HEK293 (cell line): ENCODE results near the gene EMB.

Source experiments
- CTCF ChIA-PET: fragments of 350-600 bp; formaldehyde crosslinking; extraction: SDS; loops from one replicate; lab custom pipeline; 2021; ENCODE audit warnings: antibody characterized with exemption; lab: Yijun Ruan, JAX
- POLR2A ChIA-PET: fragments of 300-600 bp; formaldehyde crosslinking; extraction: SDS; loops from one replicate; lab custom pipeline; 2020; ENCODE audit warnings: antibody characterized with exemption, inconsistent platforms; lab: Yijun Ruan, JAX
- H3K27ac ChIP-seq: fragments of 200-500 bp; sonication (Bioruptor generic); 2 replicates; pipeline ENCODE4 v1.5.1; 2014; ENCODE audit warnings: low read depth, low read length, control low read depth, inconsistent platforms; ENCODE audit errors: extremely low read depth
- H3K36me3 ChIP-seq, 2 experiments: fragments of 200-500 bp in 1 of 2; sonication (Bioruptor generic) in 1 of 2; 1 replicate in 1 of 2; 2 replicates in 1 of 2; pipeline ENCODE4 v1.5.1; 2014 to 2017; ENCODE audit warnings: inconsistent platforms in 2 of 2, low read length in 2 of 2; ENCODE audit not compliant: control insufficient read depth in 2 of 2, insufficient read depth in 1 of 2
- H3K4me1 ChIP-seq: fragments of 200-500 bp; sonication (Bioruptor generic); 2 replicates; pipeline ENCODE4 v1.5.1; 2014; ENCODE audit warnings: mild to moderate bottlenecking, low read length, inconsistent platforms; ENCODE audit not compliant: control insufficient read depth, insufficient read depth
- H3K4me3 ChIP-seq: 2 replicates; pipeline ENCODE4 v1.5.1; 2011; ENCODE audit warnings: low read depth, mild to moderate bottlenecking, control low read depth, low read length, moderate library complexity
- H3K9me3 ChIP-seq: fragments of 200-500 bp; sonication (Bioruptor generic); 2 replicates; pipeline ENCODE4 v1.5.1; 2014; ENCODE audit warnings: low read depth, low read length, inconsistent platforms; ENCODE audit not compliant: control insufficient read depth, insufficient read depth
- GLIS1 ChIP-seq: fragments of 450-650 bp; formaldehyde crosslinking; IDR thresholded peaks from 2 replicates; pipeline ENCODE4 v1.5.1; 2016; ENCODE audit warnings: missing biosample characterization, missing genetic modification characterization
- HIC1 ChIP-seq: fragments of 450-650 bp; formaldehyde crosslinking; IDR thresholded peaks from 2 replicates; pipeline ENCODE4 v1.5.1; 2016; ENCODE audit warnings: missing biosample characterization, missing genetic modification characterization
- KLF16 ChIP-seq: fragments of 450-650 bp; formaldehyde crosslinking; IDR thresholded peaks from 2 replicates; pipeline ENCODE4 v1.5.1; 2017; ENCODE audit warnings: missing biosample characterization, missing genetic modification characterization
- SP3 ChIP-seq: fragments of 450-650 bp; formaldehyde crosslinking; IDR thresholded peaks from 2 replicates; pipeline ENCODE4 v1.5.1; 2016; ENCODE audit warnings: missing biosample characterization, missing genetic modification characterization
- ZNF174 ChIP-seq: fragments of 450-650 bp; formaldehyde crosslinking; IDR thresholded peaks from 2 replicates; pipeline ENCODE4 v1.5.0; 2017; ENCODE audit warnings: missing biosample characterization, mild to moderate bottlenecking, missing genetic modification characterization
- ZNF175 ChIP-seq: fragments of 450-650 bp; formaldehyde crosslinking; IDR thresholded peaks from 2 replicates; pipeline ENCODE4 v1.5.1; 2016; ENCODE audit warnings: missing biosample characterization, missing genetic modification characterization
- ZNF18 ChIP-seq: fragments of 450-650 bp; formaldehyde crosslinking; IDR thresholded peaks from 2 replicates; pipeline ENCODE4 v1.5.1; 2016; ENCODE audit warnings: missing biosample characterization, missing genetic modification characterization
- ZNF302 ChIP-seq: fragments of 450-650 bp; formaldehyde crosslinking; IDR thresholded peaks from 2 replicates; pipeline ENCODE4 v1.5.1; 2016; ENCODE audit warnings: missing biosample characterization, missing genetic modification characterization, low read depth
- ZNF510 ChIP-seq: fragments of 450-650 bp; formaldehyde crosslinking; IDR thresholded peaks from 2 replicates; pipeline ENCODE4 v1.5.1; 2018; ENCODE audit warnings: mild to moderate bottlenecking, missing genetic modification characterization, missing biosample characterization; ENCODE audit not compliant: insufficient replicate concordance
- ZNF514 ChIP-seq: fragments of 450-650 bp; formaldehyde crosslinking; IDR thresholded peaks from 2 replicates; pipeline ENCODE4 v1.5.1; 2016; ENCODE audit warnings: missing biosample characterization, missing genetic modification characterization
- ZNF530 ChIP-seq: fragments of 450-650 bp; formaldehyde crosslinking; IDR thresholded peaks from 2 replicates; pipeline ENCODE4 v1.5.1; 2016; ENCODE audit warnings: low read depth, missing biosample characterization, missing genetic modification characterization
- ZNF558 ChIP-seq: fragments of 450-650 bp; formaldehyde crosslinking; IDR thresholded peaks from 2 replicates; pipeline ENCODE4 v1.5.1; 2016; ENCODE audit warnings: missing biosample characterization, missing genetic modification characterization
- ZNF560 ChIP-seq: fragments of 450-650 bp; formaldehyde crosslinking; IDR thresholded peaks from 2 replicates; pipeline ENCODE4 v1.5.1; 2017; ENCODE audit warnings: missing biosample characterization, missing genetic modification characterization, borderline replicate concordance
- ZNF600 ChIP-seq: fragments of 450-650 bp; formaldehyde crosslinking; IDR thresholded peaks from 2 replicates; pipeline ENCODE4 v1.5.1; 2016; ENCODE audit warnings: missing biosample characterization, missing genetic modification characterization
- ZNF645 ChIP-seq: fragments of 450-650 bp; formaldehyde crosslinking; IDR thresholded peaks from 2 replicates; pipeline ENCODE4; 2016; ENCODE audit warnings: missing biosample characterization, missing genetic modification characterization
- ZNF677 ChIP-seq: fragments of 450-650 bp; IDR thresholded peaks from 2 replicates; pipeline ENCODE4 v1.5.0; 2018; ENCODE audit warnings: missing biosample characterization, mild to moderate bottlenecking, missing genetic modification characterization, moderate library complexity
- ZNF76 ChIP-seq: fragments of 450-650 bp; formaldehyde crosslinking; IDR thresholded peaks from 2 replicates; pipeline ENCODE4; 2016; ENCODE audit warnings: low read depth, missing biosample characterization, missing genetic modification characterization, borderline replicate concordance
- TF ChIP-seq, protein P1 (sequence below): fragments of 450-650 bp; formaldehyde crosslinking; IDR thresholded peaks from 2 replicates; pipeline ENCODE4 v1.5.1; 2016; ENCODE audit warnings: missing biosample characterization, missing genetic modification characterization

The EMB gene

DNA sequence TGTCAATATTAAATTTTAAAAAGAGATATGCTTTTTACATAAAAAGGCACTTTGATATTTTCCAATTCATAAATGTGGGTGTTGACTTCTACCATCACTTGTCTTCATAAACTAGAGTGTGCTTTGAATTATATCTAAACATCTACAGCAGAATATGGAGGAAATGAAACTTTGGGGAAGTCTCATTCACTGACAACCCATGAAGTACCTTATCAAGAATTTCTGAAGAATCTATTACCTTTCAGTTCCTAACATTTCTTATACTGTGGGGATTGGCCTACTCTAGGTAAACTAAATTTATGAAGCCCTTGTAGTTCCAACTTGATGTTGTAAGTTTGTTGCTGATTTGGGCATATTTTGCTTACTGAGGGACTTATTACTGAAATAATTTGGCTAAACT is 81.9 kb downstream of the EMB start (continued):
- TF ChIP-seq HIC1 (tag by site-specific recombination) = no peak
- TF ChIP-seq ZNF645 (tag by site-specific recombination) = no peak
- TF ChIP-seq SP3 = no peak
- TF ChIP-seq ZNF677 (tag by site-specific recombination) = no peak
- TF ChIP-seq ZNF18 (tag by site-specific recombination) = no peak
- no peak for TF ChIP-seq ZNF174
- no peak for TF ChIP-seq ZNF302 (tag by site-specific recombination)
- no peak for TF ChIP-seq ZNF558 (tag by site-specific recombination)
- TF ChIP-seq GLIS1 = no peak
- TF ChIP-seq ZNF600 (tag by site-specific recombination) = no peak
- TF ChIP-seq ZNF514 (tag by site-specific recombination) = no peak
- TF ChIP-seq ZNF560 = no peak

DNA sequence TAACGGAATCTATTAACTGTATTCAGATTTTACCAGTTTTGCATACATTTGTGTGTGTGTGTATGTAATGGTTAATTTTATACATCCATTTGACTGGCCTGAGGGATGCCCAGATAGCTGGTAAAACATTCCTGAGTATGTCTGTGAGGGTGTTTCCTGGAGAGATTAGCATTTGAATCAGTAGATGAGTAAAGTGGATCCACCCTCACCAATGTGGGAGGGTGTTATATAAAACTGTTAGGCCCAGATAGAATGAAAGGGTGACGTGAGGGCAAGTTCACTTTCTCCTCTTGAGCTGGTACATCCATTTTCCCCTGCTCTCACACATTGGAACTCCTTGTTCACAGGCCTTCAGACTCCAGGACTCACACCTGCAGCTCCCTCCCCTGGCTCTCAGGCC is 88.7 kb downstream of the EMB start:
- H3K27ac ChIP-seq = no peak overlapping the region
- no peaks in the 10 kb centered on the region for H3K36me3 ChIP-seq
- ChIA-PET CTCF (no interaction called here), POLR2A (no interaction called here)
- no peaks in the 10 kb centered on the region for H3K9me3 ChIP-seq
- no peaks in the 10 kb centered on the region for H3K4me1 ChIP-seq
- TF ChIP-seq ZNF175 (tag by site-specific recombination) (no peak), KLF16 (tag by site-specific recombination) (no peak), ZNF76 (tag by site-specific recombination) (no peak), ZNF530 (tag by site-specific recombination) (no peak), ZNF510 (no peak)
- TF ChIP-seq, protein P1, sequence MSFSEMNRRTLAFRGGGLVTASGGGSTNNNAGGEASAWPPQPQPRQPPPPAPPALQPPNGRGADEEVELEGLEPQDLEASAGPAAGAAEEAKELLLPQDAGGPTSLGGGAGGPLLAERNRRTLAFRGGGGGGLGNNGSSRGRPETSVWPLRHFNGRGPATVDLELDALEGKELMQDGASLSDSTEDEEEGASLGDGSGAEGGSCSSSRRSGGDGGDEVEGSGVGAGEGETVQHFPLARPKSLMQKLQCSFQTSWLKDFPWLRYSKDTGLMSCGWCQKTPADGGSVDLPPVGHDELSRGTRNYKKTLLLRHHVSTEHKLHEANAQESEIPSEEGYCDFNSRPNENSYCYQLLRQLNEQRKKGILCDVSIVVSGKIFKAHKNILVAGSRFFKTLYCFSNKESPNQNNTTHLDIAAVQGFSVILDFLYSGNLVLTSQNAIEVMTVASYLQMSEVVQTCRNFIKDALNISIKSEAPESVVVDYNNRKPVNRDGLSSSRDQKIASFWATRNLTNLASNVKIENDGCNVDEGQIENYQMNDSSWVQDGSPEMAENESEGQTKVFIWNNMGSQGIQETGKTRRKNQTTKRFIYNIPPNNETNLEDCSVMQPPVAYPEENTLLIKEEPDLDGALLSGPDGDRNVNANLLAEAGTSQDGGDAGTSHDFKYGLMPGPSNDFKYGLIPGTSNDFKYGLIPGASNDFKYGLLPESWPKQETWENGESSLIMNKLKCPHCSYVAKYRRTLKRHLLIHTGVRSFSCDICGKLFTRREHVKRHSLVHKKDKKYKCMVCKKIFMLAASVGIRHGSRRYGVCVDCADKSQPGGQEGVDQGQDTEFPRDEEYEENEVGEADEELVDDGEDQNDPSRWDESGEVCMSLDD (tag by site-specific recombination) = no peak
- no peak overlapping the region for H3K4me3 ChIP-seq
